ENCODE results near the gene PHLPP2.

- TF ChIP-seq CTCF (IDR thresholded peaks at IDR 0.05): no peak
- TF ChIP-seq POLR2A (IDR thresholded peaks at IDR 0.05): no peak
- TF ChIP-seq POLR2AphosphoS5 (IDR thresholded peaks at IDR 0.05): no peak
Measured at GRCh38 chr16:71727551-71728324, 3.2 kb upstream of the PHLPP2 start.
